Femur (tissue), 1 donor: Measurements from ENCODE around the gene DIP2A.
"Not testable (repeated sequence)": the region's sequence is repeated elsewhere in the genome, so short reads cannot be mapped to it uniquely, and the experiment has no call there.

Experiments
- DNase-seq: peaks from one replicate; pipeline ENCODE4 v3.0.0-alpha.2; 2017

The DIP2A gene

DNA sequence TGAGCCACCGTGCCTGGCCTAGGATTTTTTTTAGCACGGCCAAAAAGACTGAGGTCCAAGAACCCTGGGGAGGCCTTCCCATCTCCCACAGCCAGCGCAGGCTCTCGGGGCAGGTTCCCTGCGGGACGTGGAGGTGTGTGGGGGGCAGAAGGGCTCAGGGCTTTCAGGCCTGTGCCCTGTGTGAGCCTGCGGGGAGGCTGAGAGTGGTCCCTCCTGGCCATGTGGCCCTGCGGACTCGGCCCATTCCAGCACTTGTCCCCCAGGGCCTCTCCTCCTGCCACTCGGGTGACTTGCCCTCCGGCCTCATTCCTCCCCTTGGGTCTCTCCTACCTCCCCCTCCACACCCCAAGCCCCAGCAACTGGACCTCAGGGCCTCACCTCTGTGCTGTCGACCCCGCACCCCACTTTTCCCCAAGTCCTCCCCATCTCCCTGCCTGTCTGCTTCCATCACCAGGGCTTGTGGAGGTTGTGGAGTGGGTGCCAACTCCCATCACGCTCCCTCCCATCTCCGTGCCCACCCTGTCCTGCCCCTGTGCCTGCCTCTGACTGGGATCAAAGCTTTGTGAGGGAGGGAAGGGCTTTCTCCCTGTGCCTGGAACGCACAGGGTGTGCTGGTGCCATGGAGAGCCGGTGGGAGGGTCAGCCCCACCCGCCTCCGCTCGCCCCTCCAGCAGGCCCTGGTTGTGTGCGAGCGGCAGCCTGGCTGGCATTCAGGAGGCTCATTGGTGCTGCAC, 32.2 kb upstream of the DIP2A start:
- no peak for DNase-seq

- DNase-seq: no peak
Measured at GRCh38 chr21:46427516-46427915, 31.2 kb upstream of the DIP2A start.

DNA sequence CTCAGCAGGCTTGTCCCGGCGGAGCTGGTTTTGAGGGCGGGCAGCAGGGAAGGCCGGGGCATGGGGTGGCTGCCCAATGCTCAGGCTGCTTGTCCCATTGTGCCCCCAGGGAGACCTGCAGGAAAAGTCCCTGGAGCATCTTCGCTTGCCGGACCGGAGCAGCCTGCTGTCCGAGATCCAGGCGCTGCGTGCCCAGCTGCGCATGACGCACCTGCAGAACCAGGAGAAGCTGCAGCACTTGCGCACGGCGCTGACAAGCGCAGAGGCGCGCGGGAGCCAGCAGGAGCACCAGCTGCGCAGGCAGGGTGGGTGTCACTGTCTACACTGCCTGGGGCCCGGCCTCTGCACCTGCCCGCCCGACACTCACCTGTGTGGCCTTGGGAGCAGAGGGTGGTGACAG, 30.4 kb upstream of the DIP2A start:
- DNase-seq: no peak

DNA sequence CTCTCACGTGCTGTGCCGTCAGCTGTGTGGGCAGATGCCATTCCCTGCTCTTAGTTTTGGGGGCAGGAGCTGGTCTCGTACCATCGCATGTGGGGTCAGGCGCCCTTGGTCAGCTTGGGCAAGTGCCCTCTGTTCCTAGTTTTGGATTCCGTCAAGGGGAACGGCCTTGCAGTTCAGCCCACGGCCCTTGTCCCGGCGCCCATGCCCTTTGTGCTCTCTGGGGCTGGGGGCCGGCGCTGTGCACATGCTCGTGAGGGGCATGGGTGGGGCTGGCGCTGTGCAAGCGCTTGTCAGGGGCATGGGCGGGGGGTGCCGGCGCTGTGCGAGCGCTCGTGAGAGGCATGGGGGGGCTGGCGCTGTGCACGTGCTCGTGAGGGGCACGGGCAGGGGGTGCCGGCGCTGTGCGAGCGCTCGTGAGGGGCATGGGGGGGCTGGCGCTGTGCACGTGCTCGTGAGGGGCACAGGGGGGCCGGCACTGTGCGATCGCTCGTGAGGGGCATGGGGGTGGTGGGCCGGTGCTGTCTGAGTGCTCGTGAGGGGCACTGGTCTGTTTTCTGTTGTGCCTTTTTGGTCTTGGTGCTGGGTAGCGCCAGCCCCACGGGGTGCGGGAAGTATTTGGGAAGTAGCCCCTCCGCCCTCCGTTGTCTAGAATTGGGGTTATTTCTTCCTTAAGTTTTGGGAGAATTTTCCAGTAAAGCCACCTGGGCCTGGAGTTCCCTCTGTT, 29.5 kb upstream of the DIP2A start:
- DNase-seq: no peak

DNA sequence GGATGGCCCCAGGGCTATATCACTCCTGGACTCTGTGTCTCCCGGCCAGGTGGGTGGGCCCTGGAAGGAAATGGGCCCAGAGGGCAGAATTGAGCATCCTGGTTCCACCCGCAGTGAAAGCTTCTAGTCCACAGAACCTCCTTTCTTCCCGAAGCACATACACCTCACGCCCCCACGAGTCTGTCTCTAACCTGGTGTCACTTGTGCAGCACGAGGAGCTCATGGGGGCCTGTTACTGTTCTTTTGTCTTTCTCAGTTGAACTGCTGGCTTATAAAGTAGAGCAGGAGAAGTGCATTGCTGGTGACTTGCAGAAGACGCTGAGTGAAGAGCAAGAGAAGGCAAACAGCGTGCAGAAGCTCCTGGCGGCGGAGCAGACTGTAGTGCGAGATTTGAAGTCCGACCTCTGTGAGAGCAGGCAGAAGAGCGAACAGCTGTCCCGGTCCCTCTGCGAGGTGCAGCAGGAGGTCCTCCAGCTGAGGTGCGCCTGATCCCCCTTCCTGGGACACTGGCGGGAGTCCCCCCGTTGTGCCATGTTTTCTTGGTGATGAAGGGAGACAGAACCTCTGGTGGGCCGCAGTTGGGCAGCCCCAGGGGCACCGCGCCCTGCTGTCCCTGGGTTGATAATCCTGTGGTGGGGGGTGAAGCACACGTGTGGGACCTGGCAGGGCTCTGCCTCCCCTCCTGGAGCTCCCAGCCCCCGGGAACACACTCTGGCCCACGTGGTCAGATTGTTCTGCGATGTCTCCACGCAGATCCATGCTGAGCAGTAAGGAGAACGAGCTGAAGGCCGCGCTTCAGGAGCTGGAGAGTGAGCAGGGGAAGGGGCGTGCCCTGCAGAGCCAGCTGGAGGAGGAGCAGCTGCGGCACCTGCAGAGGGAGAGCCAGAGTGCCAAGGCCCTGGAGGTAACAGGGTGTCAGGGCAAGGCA, 28.7 kb upstream of the DIP2A start:
- no peak for DNase-seq

DNA sequence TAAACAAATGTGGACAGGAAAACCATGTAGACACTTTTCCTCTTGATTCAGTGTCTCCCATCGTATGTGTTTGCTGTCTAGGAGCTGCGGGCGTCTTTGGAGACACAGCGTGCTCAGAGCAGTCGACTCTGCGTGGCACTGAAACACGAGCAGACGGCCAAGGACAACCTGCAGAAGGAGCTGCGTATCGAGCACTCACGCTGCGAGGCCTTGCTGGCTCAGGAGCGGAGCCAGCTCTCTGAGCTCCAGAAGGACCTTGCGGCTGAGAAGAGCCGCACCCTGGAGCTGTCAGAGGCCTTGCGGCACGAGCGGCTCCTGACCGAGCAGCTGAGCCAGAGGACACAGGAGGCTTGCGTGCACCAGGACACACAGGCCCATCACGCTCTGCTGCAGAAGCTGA, 27.2 kb upstream of the DIP2A start:
- no peak for DNase-seq

- DNase-seq: no peak
Measured at GRCh38 chr21:46431884-46432488, 26.7 kb upstream of the DIP2A start.

GRCh38 chr21:46433116-46433515, 25.6 kb upstream of the DIP2A start:
- DNase-seq: not testable (repeated sequence)

GRCh38 chr21:46434322-46434958, 24.3 kb upstream of the DIP2A start:
- no peak for DNase-seq

DNA sequence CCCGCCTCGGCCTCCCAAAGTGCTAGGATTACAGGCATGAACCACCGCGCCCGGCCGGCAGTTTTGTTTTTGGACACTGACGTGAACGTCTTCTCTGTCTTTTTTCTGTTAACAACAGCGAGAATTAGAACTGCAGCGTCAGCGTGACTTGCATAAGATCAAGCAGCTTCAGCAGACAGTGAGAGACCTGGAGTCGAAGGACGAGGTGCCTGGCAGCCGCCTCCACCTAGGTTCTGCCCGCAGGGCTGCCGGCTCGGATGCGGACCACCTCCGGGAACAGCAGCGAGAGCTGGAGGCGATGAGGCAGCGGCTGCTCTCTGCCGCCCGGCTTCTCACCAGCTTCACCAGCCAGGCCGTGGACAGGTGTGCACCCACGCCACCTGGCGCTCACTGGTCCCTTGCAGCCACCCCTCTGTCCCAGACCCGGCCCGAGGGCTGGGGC, 22.9 kb upstream of the DIP2A start:
- no peak for DNase-seq

DNA sequence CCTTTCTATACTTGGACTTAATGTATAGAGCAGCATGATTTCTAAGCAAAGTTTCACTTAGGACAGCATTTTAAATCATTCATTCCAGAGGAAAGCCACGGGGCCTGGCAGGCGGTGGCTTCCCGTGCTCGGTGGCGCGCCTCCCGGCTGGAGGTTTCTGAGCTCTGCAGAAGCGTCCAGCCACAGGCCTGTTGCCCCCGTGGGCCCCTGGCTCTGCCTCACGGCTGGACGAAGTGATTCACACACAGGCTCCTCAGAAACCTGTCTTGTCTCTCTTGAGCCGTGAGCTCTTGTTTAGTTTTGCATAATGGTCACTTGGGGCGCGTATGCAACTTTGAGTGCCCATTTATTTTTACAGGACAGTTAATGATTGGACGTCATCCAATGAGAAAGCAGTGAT, 22.1 kb upstream of the DIP2A start:
- no peak for DNase-seq

GRCh38 chr21:46437096-46437498, 21.6 kb upstream of the DIP2A start:
- no peak for DNase-seq

GRCh38 chr21:46437511-46437910, 21.2 kb upstream of the DIP2A start:
- DNase-seq: no peak

- DNase-seq: no peak
Measured at GRCh38 chr21:46438241-46438640, 20.4 kb upstream of the DIP2A start.

GRCh38 chr21:46439906-46440305, 18.8 kb upstream of the DIP2A start:
- no peak for DNase-seq

DNA sequence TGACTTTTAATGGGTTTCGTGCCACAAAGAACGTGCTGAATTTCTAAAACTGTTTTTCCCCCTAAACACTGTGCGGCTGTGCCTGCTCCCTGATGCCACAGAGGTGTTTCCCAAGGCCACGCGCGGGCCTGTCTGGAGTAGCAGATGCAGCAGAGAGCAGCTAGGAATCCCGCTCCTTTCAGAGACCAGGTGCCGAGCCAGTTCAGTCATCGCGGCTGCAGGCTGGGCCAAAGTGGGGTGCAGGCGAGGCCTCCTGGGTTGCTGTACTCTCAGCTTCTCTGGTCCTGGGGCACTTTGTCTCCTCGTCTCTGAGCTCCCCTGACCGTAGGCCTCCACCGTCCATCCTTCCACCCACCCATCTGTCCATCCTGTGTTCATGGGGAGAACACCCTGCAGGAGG, 17.4 kb upstream of the DIP2A start:
- no peak for DNase-seq

DNA sequence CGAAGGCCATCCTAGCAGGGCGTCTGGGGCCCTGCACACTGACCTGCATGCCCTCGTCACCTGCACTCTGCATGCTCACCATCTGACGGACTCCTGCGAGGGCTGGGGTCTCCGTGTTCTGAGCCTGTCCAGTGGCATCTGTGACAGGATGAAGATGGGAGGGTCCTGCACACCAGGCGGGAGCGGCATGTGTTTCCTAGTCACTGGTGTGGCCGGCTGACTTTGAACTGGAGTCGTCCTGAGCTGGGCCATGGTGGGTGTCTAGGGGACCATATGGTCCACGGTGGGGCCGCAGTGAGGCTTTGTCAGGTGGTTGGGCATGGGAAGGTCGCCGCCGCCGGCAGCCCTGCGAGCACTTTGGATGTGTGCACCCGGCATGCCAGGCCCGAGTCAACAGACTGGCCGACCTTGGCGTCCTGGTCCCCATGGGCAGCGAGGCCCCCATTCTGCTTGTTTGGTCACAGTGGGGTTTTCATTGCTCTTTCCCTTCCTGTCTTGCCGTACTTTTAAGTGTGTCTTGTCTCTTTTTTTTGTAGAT, 16.7 kb upstream of the DIP2A start:
- no peak for DNase-seq

DNA sequence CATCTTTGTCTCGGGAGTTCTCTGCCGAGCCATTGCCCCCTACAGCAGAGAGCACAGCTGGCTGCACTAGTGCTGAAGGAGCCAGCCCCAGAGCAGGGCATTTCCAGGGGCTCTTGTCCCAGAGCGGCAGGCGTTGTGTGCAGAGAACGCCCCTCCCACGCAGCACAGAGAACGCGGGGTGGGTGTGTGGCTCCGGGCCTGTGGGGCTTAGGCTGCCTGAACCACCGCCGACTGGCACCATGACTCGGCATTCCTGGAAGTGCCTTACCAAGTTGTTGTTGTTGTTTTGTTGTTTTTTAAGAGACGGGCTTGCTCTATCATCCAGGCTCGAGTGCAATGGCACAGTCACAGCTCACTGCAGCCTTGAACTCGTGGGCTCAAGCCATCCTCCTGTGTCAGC, 15.8 kb upstream of the DIP2A start:
- DNase-seq: no peak

GRCh38 chr21:46443910-46444309, 14.8 kb upstream of the DIP2A start:
- DNase-seq: no peak

- DNase-seq: no peak
Measured at GRCh38 chr21:46448108-46448507, 10.6 kb upstream of the DIP2A start.

DNA sequence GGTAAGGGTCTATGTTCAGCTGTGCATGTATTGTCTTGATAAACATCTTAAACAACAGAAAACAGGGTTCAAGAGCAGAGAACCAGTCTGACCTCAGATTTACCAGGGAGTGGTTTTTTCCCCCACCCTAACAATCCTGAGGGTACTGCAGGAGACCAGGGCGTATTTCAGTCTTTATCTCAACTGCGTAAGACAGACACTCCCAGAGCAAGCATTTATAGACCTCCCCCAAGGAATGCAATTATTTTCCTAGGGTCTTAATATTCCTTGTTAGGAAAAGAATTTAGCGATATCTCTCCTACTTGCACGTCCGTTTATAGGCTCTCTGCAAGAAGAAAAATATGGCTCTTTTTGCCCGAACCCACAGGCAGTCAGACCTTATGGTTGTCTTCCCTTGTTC, 9.8 kb upstream of the DIP2A start:
- not testable (repeated sequence) for DNase-seq

DNA sequence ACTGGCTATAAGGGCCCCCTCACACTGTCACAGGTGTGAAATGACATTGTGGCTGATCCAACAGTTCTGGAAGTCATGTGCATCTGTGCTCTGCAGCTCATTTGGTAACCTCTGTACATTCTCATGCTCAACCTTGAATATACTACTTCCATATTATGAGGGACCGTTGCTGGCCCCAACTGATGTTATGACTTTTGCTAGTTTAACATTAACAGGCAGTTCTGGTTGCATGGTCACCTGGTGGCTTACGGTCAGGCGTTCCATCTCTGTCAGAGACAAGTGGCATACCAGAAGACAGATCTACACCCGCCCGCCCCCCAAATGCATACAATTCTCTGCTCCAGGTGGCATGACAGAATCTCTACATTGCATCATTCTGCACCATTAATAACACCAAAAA, 6.0 kb upstream of the DIP2A start:
- no peak for DNase-seq
